Activated CD4-positive, alpha-beta T cell treated with anti-CD3 and anti-CD28 coated beads for 48 hours (primary cell): ENCODE results near the gene PBRM1.
"Not testable (repeated sequence)": the region's sequence is repeated elsewhere in the genome, so short reads cannot be mapped to it uniquely, and the experiment has no call there.

Source experiments
- DNase-seq: peaks from one replicate; pipeline ENCODE4 v3.0.0-alpha.2; 2020

PBRM1 gene

GRCh38 chr3:52685709-52686691 is at the start of gene PBRM1, which contains the start of gene GNL3:
TSS of gene PBRM1 (minus strand) at chr3:52685913.
TSS of gene GNL3 (plus strand) at chr3:52686032. CDS start at chr3:52686093, 61 bp downstream.
- DNase-seq: peak; percentile 96

GRCh38 chr3:52733256-52733891 is 47.7 kb upstream of the PBRM1 start:
- no peak for DNase-seq

GRCh38 chr3:52731590-52731989 is 45.9 kb upstream of the PBRM1 start:
- DNase-seq: no peak

- DNase-seq: no peak
Measured at GRCh38 chr3:52730681-52731080, 45.0 kb upstream of the PBRM1 start.

GRCh38 chr3:52728753-52729152 is 43.0 kb upstream of the PBRM1 start:
- DNase-seq: not testable (repeated sequence)

- no peak for DNase-seq
Measured at GRCh38 chr3:52724511-52724910, 38.8 kb upstream of the PBRM1 start.

- DNase-seq: no peak
Measured at GRCh38 chr3:52723935-52724334, 38.2 kb upstream of the PBRM1 start.

GRCh38 chr3:52722491-52722890 is 36.8 kb upstream of the PBRM1 start:
- no peak for DNase-seq

- DNase-seq: no peak
Measured at GRCh38 chr3:52721730-52722008, 36.0 kb upstream of the PBRM1 start.

- no peak for DNase-seq
Measured at GRCh38 chr3:52721002-52721729, 35.5 kb upstream of the PBRM1 start.

GRCh38 chr3:52719618-52720017 is 33.9 kb upstream of the PBRM1 start:
- DNase-seq: no peak

GRCh38 chr3:52715714-52716305 is 30.1 kb upstream of the PBRM1 start:
- no peak for DNase-seq

GRCh38 chr3:52714335-52715302 is 28.9 kb upstream of the PBRM1 start:
- DNase-seq: no peak

- DNase-seq: no peak
Measured at GRCh38 chr3:52712291-52713212, 26.8 kb upstream of the PBRM1 start.

GRCh38 chr3:52710512-52710911 is 24.8 kb upstream of the PBRM1 start:
- no peak for DNase-seq

- no peak for DNase-seq
Measured at GRCh38 chr3:52707585-52707984, 21.9 kb upstream of the PBRM1 start.

GRCh38 chr3:52705688-52706686 is 20.3 kb upstream of the PBRM1 start, which contains the start of the genes GLT8D1 and SPCS1:
TSS of gene GLT8D1 (minus strand) at chr3:52705791. CDS start at chr3:52700460, 5,331 bp downstream.
TSS of gene SPCS1 (plus strand) at chr3:52706106. CDS start at chr3:52706247, 141 bp downstream.
- peak; percentile 89 for DNase-seq

- DNase-seq: no peak
Measured at GRCh38 chr3:52705438-52705687, 19.6 kb upstream of the PBRM1 start.
